A549 (cell line): ENCODE data around the gene GSTA2. TPM values are rescaled to one million over a fixed set of nuclear protein-coding genes. Genes with fewer than 3 reads are reported as not detected.

ENCODE experiments used
- ATAC-seq, 2 experiments: fragments of 200-7000 bp in 1 of 2; fragments of >200 bp in 1 of 2; cut with Nextera tagmentation in 1 of 2; cut with Tn5 transposase in 1 of 2; 3 replicates each; pipeline versions ENCODE4 v1.8.0 to v1.9.1; 2018 to 2020; ENCODE audit warnings: mild to moderate bottlenecking in 1 of 2, moderate library complexity in 1 of 2
- CTCF ChIA-PET: fragments of 300-600 bp; sonication (Branson Sonifier 250); formaldehyde crosslinking; extraction: SDS; loops from one replicate; lab custom pipeline; 2021; ENCODE audit warnings: antibody characterized with exemption, inconsistent platforms; lab: Yijun Ruan, JAX
- POLR2A ChIA-PET: fragments of 350-600 bp; formaldehyde crosslinking; extraction: SDS; loops from one replicate; lab custom pipeline; 2021; ENCODE audit warnings: antibody characterized with exemption, inconsistent platforms; lab: Yijun Ruan, JAX
- DNase-seq, 2 experiments: peaks; one replicate each; pipeline versions ENCODE4 v3.0.0 to v3.0.0-alpha.2; 2011 to 2016; ENCODE audit warnings: low read depth in 1 of 2, low spot score in 1 of 2
- FAIRE-seq: peaks from 2 replicates; lab custom pipeline; 2011; peaks lifted over from hg19 to GRCh38; lab: Jason Lieb, UNC
- H3K27ac ChIP-seq, 2 experiments: fragments of >200 bp; sonication (Bioruptor Twin); formaldehyde crosslinking; 3 replicates each; pipeline ENCODE4 v1.5.1; 2016 to 2017
- H3K4me1 ChIP-seq: fragments of >200 bp; sonication (Bioruptor Twin); formaldehyde crosslinking; 3 replicates; pipeline ENCODE4 v1.6.1; 2016
- H3K4me2 ChIP-seq: fragments of >200 bp; sonication (Bioruptor Twin); formaldehyde crosslinking; 3 replicates; pipeline ENCODE4 v1.6.1; 2016
- H3K4me3 ChIP-seq: fragments of >200 bp; sonication (Bioruptor Twin); formaldehyde crosslinking; 3 replicates; pipeline ENCODE4 v1.5.1; 2016
- H3K9me3 ChIP-seq: fragments of >200 bp; sonication (Bioruptor Twin); formaldehyde crosslinking; 3 replicates; pipeline ENCODE4 v1.6.1; 2016
- CBX8 ChIP-seq: fragments of 200-600 bp; sonication (generic); IDR thresholded peaks from 2 replicates; pipeline ENCODE4 v1.6.1; 2016
- CEBPB ChIP-seq, 2 experiments: fragments of >200 bp in 1 of 2; sonication (Bioruptor Twin) in 1 of 2; formaldehyde crosslinking in 1 of 2; IDR thresholded peaks; 2 replicates each; pipeline ENCODE4 v1.6.1; 2012 to 2016
- CTCF ChIP-seq: fragments of >200 bp; sonication (Bioruptor Twin); formaldehyde crosslinking; IDR thresholded peaks from 3 replicates; pipeline ENCODE4 v1.5.1; 2016
- EHF ChIP-seq: fragments of 250-450 bp; sonication (Bioruptor Pico); IDR thresholded peaks from 2 replicates; pipeline ENCODE4 v1.5.0; 2020; ENCODE audit warnings: mild to moderate bottlenecking
- EHMT2 ChIP-seq: fragments of 200-600 bp; sonication (generic); IDR thresholded peaks from 2 replicates; pipeline ENCODE4 v1.6.1; 2016; ENCODE audit warnings: antibody characterized with exemption, low read depth, mild to moderate bottlenecking, moderate library complexity
- FOSL2 ChIP-seq, 2 experiments: fragments of 450-650 bp in 1 of 2; fragments of >200 bp in 1 of 2; sonication (Bioruptor Twin) in 1 of 2; formaldehyde crosslinking; IDR thresholded peaks; 2 replicates each; pipeline versions ENCODE4 v1.5.0 to v1.6.1; 2016 to 2020; ENCODE audit warnings: mild to moderate bottlenecking in 1 of 2, moderate library complexity in 1 of 2
- GATA3 ChIP-seq: IDR thresholded peaks from 2 replicates; pipeline ENCODE4 v1.6.1; 2012; ENCODE audit warnings: borderline replicate concordance
- HES2 ChIP-seq: fragments of >200 bp; sonication (Bioruptor Twin); formaldehyde crosslinking; IDR thresholded peaks from 2 replicates; pipeline ENCODE4 v1.6.1; 2016
- HOXB13 ChIP-seq: fragments of 250-450 bp; sonication (Bioruptor Pico); IDR thresholded peaks from 2 replicates; pipeline ENCODE4 v1.5.0; 2020; ENCODE audit warnings: low read depth, mild to moderate bottlenecking, moderate library complexity
- HOXB5 ChIP-seq: fragments of 250-450 bp; sonication (Bioruptor Pico); IDR thresholded peaks from 2 replicates; pipeline ENCODE4 v1.5.0; 2020; ENCODE audit warnings: mild to moderate bottlenecking, moderate library complexity
- JUN ChIP-seq, 2 experiments: fragments of >200 bp; sonication (Bioruptor Twin); formaldehyde crosslinking; IDR thresholded peaks; 2 replicates in 1 of 2; 3 replicates in 1 of 2; pipeline ENCODE4 v1.6.1; 2016 to 2017
- JUNB ChIP-seq: fragments of >200 bp; sonication (Bioruptor Twin); formaldehyde crosslinking; IDR thresholded peaks from 2 replicates; pipeline ENCODE4 v1.6.1; 2016
- MAX ChIP-seq: IDR thresholded peaks from 2 replicates; pipeline ENCODE4 v1.6.1; 2012
- MAZ ChIP-seq: fragments of 150-350 bp; IDR thresholded peaks from 2 replicates; pipeline ENCODE4 v1.6.1; 2014; ENCODE audit warnings: antibody characterized with exemption, low read depth, low read length, borderline replicate concordance
- NFE2L2 ChIP-seq: fragments of 150-350 bp; conservative IDR thresholded peaks from 2 replicates; pipeline ENCODE4 v1.6.1; 2014; ENCODE audit warnings: low read length
- REST ChIP-seq: fragments of 200-600 bp; sonication (generic); IDR thresholded peaks from 2 replicates; pipeline ENCODE4 v1.6.1; 2016; ENCODE audit warnings: antibody characterized with exemption, mild to moderate bottlenecking, moderate library complexity
- RNF2 ChIP-seq: fragments of 200-600 bp; sonication (generic); IDR thresholded peaks from 2 replicates; pipeline ENCODE4 v1.6.1; 2016; ENCODE audit warnings: low read depth, mild to moderate bottlenecking, antibody characterized with exemption, moderate library complexity, borderline replicate concordance
- SREBF2 ChIP-seq: fragments of 450-650 bp; IDR thresholded peaks from 2 replicates; pipeline ENCODE4 v1.6.1; 2014; ENCODE audit warnings: mild to moderate bottlenecking, moderate library complexity
- ZC3H11A ChIP-seq: fragments of 450-650 bp; IDR thresholded peaks from 2 replicates; pipeline ENCODE4 v1.6.1; 2014; ENCODE audit warnings: antibody characterized with exemption, mild to moderate bottlenecking
- ZSCAN20 ChIP-seq: fragments of 250-450 bp; sonication (Bioruptor Pico); IDR thresholded peaks from 2 replicates; pipeline ENCODE4 v1.8.0; 2022; ENCODE audit warnings: mild to moderate bottlenecking, moderate library complexity
- WGBS: methylation state at CpG from one replicate; pipeline ENCODE4 v1.1.6; 2017; ENCODE audit errors: missing lambda C conversion rate; 5-methylcytosine and 5-hydroxymethylcytosine counted together
- polyA plus RNA-seq, 4 experiments: library from polyadenylated mRNA; depleted of rRNA in 3 of 4; stranded (reverse); fragments of >200 nt; fragmentation: RNase III in 1 of 4; extraction: RNeasy Plus Mini Kit Qiagen cat#74134 plus additional on column Dnase treatment in 1 of 4; gene quantifications; 2 replicates in 3 of 4; 3 replicates in 1 of 4; pipeline ENCODE4 v1.2.3, GENCODE V29; 2011 to 2017

The GSTA2 gene
- polyA plus RNA-seq, 2 of the 4 experiments (the other 2 are of a cell fraction), result 0.10 to 0.68 TPM

GRCh38 chr6:52739134-52739533 is 24.1 kb downstream of the GSTA2 start:
- Histone ChIP-seq H3K27ac (no peak overlapping the region), H3K9me3 (no peaks in the 10 kb centered on the region), H3K4me2 (no peak overlapping the region), H3K4me1 (no peaks in the 10 kb centered on the region), H3K4me3 (no peak overlapping the region)
- FAIRE-seq, result no peak
- no peak for DNase-seq
- POLR2A ChIA-PET, result no interaction called here
- ATAC-seq, result no peak
- CTCF ChIA-PET, result interaction anchor here (1.1 to 1.3 kb wide), 3 partner anchors 15 to 77 kb away, joined by 3 to 5 read pairs (median 3); no protein-coding TSS in a partner anchor
- 47% methylated on average over 2 of the region's 2 CpGs for WGBS
- no peak for TF ChIP-seq CEBPB (IDR thresholded peaks at IDR 0.05)
- TF ChIP-seq RNF2, result no peak
- TF ChIP-seq REST, result no peak
- no peak for TF ChIP-seq CBX8
- TF ChIP-seq EHMT2, result no peak
- no peak for TF ChIP-seq EHF (CRISPR knock-in tag)
- no peak for TF ChIP-seq HOXB13 (CRISPR knock-in tag)
- no peak for TF ChIP-seq SREBF2
- no peak for TF ChIP-seq NFE2L2

- Histone ChIP-seq H3K9me3 (no peaks in the 10 kb centered on the region), H3K4me3 (no peak overlapping the region), H3K4me1 (no peaks in the 10 kb centered on the region), H3K27ac (no peak overlapping the region), H3K4me2 (no peak overlapping the region)
- FAIRE-seq, result no peak
- no peak for DNase-seq
- 67% methylated on average over 1 of the region's 1 CpG for WGBS
- ChIA-PET CTCF (no interaction called here), POLR2A (no interaction called here)
- ATAC-seq, result no peak
- TF ChIP-seq HOXB5 (CRISPR knock-in tag) (no peak), ZSCAN20 (CRISPR knock-in tag) (no peak)
Observed at GRCh38 chr6:52736145-52736544, 27.1 kb downstream of the GSTA2 start.

GRCh38 chr6:52735071-52735470 is 28.2 kb downstream of the GSTA2 start:
- no peak for ATAC-seq
- H3K4me1 ChIP-seq, result no peaks in the 10 kb centered on the region
- ChIA-PET CTCF (interaction anchor here (1.1 kb wide), 1 partner anchor 9 kb away, joined by 3 read pairs; no protein-coding TSS in a partner anchor), POLR2A (no interaction called here)
- DNase-seq, result no peak
- WGBS, result 74% methylated on average over 6 of the region's 6 CpGs
- no peak overlapping the region for H3K4me2 ChIP-seq
- H3K9me3 ChIP-seq, result no peaks in the 10 kb centered on the region
- H3K4me3 ChIP-seq, result no peak overlapping the region
- no peak for FAIRE-seq
- TF ChIP-seq ZSCAN20 (CRISPR knock-in tag) (no peak), RNF2 (no peak), HOXB13 (CRISPR knock-in tag) (no peak), JUNB (no peak)
- H3K27ac ChIP-seq, result no peak overlapping the region

- no peak for DNase-seq
- Histone ChIP-seq H3K9me3 (no peaks in the 10 kb centered on the region), H3K27ac (no peak overlapping the region), H3K4me1 (no peaks in the 10 kb centered on the region), H3K4me2 (no peak overlapping the region), H3K4me3 (no peak overlapping the region)
- 79% methylated on average over 3 of the region's 3 CpGs for WGBS
- POLR2A ChIA-PET, result no interaction called here
- no peak for ATAC-seq
- no peak for FAIRE-seq
- CTCF ChIA-PET, result interaction anchor here (1.1 kb wide), 2 partner anchors 8 to 10 kb away, joined by 3 to 4 read pairs; no protein-coding TSS in a partner anchor
- no peak for TF ChIP-seq ZSCAN20 (CRISPR knock-in tag)
- no peak for TF ChIP-seq MAZ
- no peak for TF ChIP-seq HOXB5 (CRISPR knock-in tag)
- TF ChIP-seq HES2, result no peak
- TF ChIP-seq MAX, result no peak
- TF ChIP-seq SREBF2, result no peak
- TF ChIP-seq JUNB, result no peak
- no peak for TF ChIP-seq ZC3H11A
- TF ChIP-seq FOSL2 (IDR thresholded peaks at IDR 0.05), result no peak
- TF ChIP-seq FOSL2 (CRISPR knock-in tag; IDR thresholded peaks at IDR 0.05), result no peak
- no peak for TF ChIP-seq RNF2
- no peak for TF ChIP-seq CTCF
- TF ChIP-seq JUN (IDR thresholded peaks at IDR 0.05), result no peak
- no peak for TF ChIP-seq GATA3
- TF ChIP-seq REST, result no peak
Observed at GRCh38 chr6:52734072-52734471, 29.2 kb downstream of the GSTA2 start.
